ENCODE data around the gene EFTUD2.

EFTUD2 gene

GRCh38 chr17:44848961-44849489 is 50.2 kb downstream of the EFTUD2 start (continued):
- no peak for TF ChIP-seq TSHZ2 (CRISPR knock-in tag; IDR thresholded peaks at IDR 0.05)

GRCh38 chr17:44848257-44848795 is 50.9 kb downstream of the EFTUD2 start:
- TF ChIP-seq ARNTL (CRISPR knock-in tag; IDR thresholded peaks at IDR 0.05; ENCODE audit: borderline replicate concordance, low read depth), result no peak
- TF ChIP-seq PPARA (CRISPR knock-in tag; IDR thresholded peaks at IDR 0.05; ENCODE audit: borderline replicate concordance), result no peak
- no peak for TF ChIP-seq ZFP30 (CRISPR knock-in tag; IDR thresholded peaks at IDR 0.05)
- TF ChIP-seq POU6F1 (CRISPR knock-in tag; IDR thresholded peaks at IDR 0.05; ENCODE audit: borderline replicate concordance, low read depth), result no peak
- TF ChIP-seq RARB (CRISPR knock-in tag; IDR thresholded peaks at IDR 0.05), result no peak
- no peak for TF ChIP-seq ISL1 (CRISPR knock-in tag; IDR thresholded peaks at IDR 0.05)
- TF ChIP-seq ZC3H10 (CRISPR knock-in tag; IDR thresholded peaks at IDR 0.05), result no peak
- TF ChIP-seq BACH2 (CRISPR knock-in tag; IDR thresholded peaks at IDR 0.05; ENCODE audit: borderline replicate concordance), result no peak
- TF ChIP-seq CREB5 (CRISPR knock-in tag; IDR thresholded peaks at IDR 0.05; ENCODE audit: low read depth), result no peak
- no peak for TF ChIP-seq ZNF70 (CRISPR knock-in tag; IDR thresholded peaks at IDR 0.05)
- TF ChIP-seq ZFP3 (CRISPR knock-in tag; IDR thresholded peaks at IDR 0.05), result no peak
- TF ChIP-seq TOX (CRISPR knock-in tag; IDR thresholded peaks at IDR 0.05; ENCODE audit: borderline replicate concordance), result no peak
- no peak for TF ChIP-seq TCF4 (CRISPR knock-in tag; IDR thresholded peaks at IDR 0.05; ENCODE audit: borderline replicate concordance)
- TF ChIP-seq ESRRG (CRISPR knock-in tag; IDR thresholded peaks at IDR 0.05), result no peak

GRCh38 chr17:44847586-44847985 is 51.7 kb downstream of the EFTUD2 start, which contains the start of gene HIGD1B:
HIGD1B (plus strand) TSS chr17:44847883; CDS start chr17:44848153, 270 bp downstream.
- ATAC-seq, result no peak
- no peak for TF ChIP-seq CSDC2 (CRISPR knock-in tag; IDR thresholded peaks at IDR 0.05)
- no peak for TF ChIP-seq TCF4 (CRISPR knock-in tag; IDR thresholded peaks at IDR 0.05; ENCODE audit: borderline replicate concordance)
- no peak for TF ChIP-seq TSHZ2 (CRISPR knock-in tag; IDR thresholded peaks at IDR 0.05)
- TF ChIP-seq ZNF565 (CRISPR knock-in tag; conservative IDR thresholded peaks at IDR 0.05; ENCODE audit: low read depth), result no peak
- TF ChIP-seq POU6F1 (CRISPR knock-in tag; IDR thresholded peaks at IDR 0.05; ENCODE audit: borderline replicate concordance, low read depth), result no peak
- no peak for TF ChIP-seq ARNTL (CRISPR knock-in tag; IDR thresholded peaks at IDR 0.05; ENCODE audit: borderline replicate concordance, low read depth)
- no peak for TF ChIP-seq SNAI2 (CRISPR knock-in tag; IDR thresholded peaks at IDR 0.05)
- no peak for TF ChIP-seq GLIS3 (CRISPR knock-in tag; IDR thresholded peaks at IDR 0.05)
- TF ChIP-seq PATZ1 (CRISPR knock-in tag; IDR thresholded peaks at IDR 0.05; ENCODE audit: borderline replicate concordance), result no peak
- TF ChIP-seq PPARA (CRISPR knock-in tag; IDR thresholded peaks at IDR 0.05; ENCODE audit: borderline replicate concordance), result no peak
- TF ChIP-seq RARB (CRISPR knock-in tag; IDR thresholded peaks at IDR 0.05), result no peak
- no peak for TF ChIP-seq CSRNP3 (CRISPR knock-in tag; IDR thresholded peaks at IDR 0.05)
- TF ChIP-seq ZC3H10 (CRISPR knock-in tag; IDR thresholded peaks at IDR 0.05), result no peak
- TF ChIP-seq ESRRG (CRISPR knock-in tag; IDR thresholded peaks at IDR 0.05), result no peak
- TF ChIP-seq BACH2 (CRISPR knock-in tag; IDR thresholded peaks at IDR 0.05; ENCODE audit: borderline replicate concordance), result no peak
- no peak for TF ChIP-seq ZFP30 (CRISPR knock-in tag; IDR thresholded peaks at IDR 0.05)
- no peak for TF ChIP-seq ZFP3 (CRISPR knock-in tag; IDR thresholded peaks at IDR 0.05)

More at GRCh38 chr17:44848257-44848795, 50.9 kb downstream of the EFTUD2 start:
- ATAC-seq, result no peak

Data from SK-N-SH treated with all-trans-retinoic acid at 6 μM for 48 hours (cell line).